GM15510 (cell line): ENCODE results near the gene MARCHF10.

Experiments used
- POLR2A ChIP-seq: IDR thresholded peaks from 3 replicates; pipeline ENCODE4 v1.6.1; 2011; ENCODE audit warnings: borderline replicate concordance; ENCODE audit not compliant: insufficient read length; ENCODE audit errors: extremely low read depth

The MARCHF10 gene

GRCh38 chr17:62693616-62694409 lies 114.3 kb downstream of the MARCHF10 start:
- TF ChIP-seq POLR2A, result no peak

DNA sequence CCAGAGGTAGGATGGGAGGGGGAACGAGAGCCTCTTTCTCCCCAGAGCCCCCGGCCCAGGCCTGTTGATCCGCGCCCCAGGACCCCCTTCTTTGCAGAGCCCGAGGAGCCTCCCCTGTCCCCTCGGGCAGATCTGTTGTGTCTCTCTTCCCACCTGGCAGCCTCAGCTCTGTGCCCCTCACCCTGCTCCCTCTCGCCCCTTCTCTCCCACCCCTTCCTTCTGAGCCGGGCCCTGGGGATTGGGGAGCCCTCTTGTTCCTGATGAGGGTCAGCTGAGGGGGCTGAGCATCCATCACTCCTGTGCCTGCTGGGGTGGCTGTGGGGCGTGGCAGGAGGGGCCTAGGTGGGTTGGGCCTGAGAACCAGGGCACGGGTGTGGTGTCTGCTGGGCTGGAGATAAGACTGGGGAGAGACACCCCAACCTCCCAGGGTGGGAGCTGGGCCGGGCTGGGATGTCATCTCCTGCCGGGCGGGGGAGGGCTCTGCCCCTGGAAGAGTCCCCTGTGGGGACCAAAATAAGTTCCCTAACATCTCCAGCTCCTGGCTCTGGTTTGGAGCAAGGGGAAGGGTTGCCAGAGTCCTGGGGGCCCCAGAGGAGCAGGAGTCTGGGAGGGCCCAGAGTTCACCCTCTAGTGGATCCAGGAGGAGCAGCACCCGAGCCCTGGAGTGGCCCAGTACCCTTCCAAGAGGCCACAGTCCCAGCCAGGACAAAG lies 115.2 kb downstream of the MARCHF10 start:
- no peak for TF ChIP-seq POLR2A

GRCh38 chr17:62692159-62692651 lies 115.9 kb downstream of the MARCHF10 start:
- no peak for TF ChIP-seq POLR2A

- no peak for TF ChIP-seq POLR2A
These were observed 117.8 kb downstream of the MARCHF10 start for GRCh38 chr17:62690168-62690897.

DNA sequence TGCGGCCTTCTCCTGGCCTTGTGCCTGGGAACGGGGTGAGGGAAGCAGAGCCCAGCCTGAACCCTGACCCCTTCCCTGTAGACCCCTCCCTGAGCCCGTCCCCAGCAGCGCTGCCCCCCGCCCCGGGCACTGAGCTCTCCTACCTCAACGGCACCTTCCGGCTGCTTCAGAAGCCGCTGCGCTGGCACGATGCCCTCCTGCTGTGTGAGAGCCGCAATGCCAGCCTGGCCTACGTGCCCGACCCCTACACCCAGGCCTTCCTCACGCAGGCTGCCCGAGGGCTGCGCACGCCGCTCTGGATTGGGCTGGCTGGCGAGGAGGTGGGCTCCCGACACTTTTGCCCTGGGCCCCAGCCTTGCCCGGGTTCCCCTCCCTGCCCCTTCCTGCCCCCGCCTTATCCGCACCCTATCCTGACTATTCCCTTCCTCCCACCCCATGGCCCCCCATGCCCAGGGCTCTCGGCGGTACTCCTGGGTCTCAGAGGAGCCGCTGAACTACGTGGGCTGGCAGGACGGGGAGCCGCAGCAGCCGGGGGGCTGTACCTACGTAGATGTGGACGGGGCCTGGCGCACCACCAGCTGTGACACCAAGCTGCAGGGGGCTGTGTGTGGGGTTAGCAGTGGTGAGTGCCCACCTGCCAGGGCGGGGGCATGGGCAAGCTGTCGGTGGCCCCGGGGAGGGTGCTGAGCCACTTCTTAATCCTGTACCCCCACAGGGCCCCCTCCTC lies 118.5 kb downstream of the MARCHF10 start:
- TF ChIP-seq POLR2A, result no peak

DNA sequence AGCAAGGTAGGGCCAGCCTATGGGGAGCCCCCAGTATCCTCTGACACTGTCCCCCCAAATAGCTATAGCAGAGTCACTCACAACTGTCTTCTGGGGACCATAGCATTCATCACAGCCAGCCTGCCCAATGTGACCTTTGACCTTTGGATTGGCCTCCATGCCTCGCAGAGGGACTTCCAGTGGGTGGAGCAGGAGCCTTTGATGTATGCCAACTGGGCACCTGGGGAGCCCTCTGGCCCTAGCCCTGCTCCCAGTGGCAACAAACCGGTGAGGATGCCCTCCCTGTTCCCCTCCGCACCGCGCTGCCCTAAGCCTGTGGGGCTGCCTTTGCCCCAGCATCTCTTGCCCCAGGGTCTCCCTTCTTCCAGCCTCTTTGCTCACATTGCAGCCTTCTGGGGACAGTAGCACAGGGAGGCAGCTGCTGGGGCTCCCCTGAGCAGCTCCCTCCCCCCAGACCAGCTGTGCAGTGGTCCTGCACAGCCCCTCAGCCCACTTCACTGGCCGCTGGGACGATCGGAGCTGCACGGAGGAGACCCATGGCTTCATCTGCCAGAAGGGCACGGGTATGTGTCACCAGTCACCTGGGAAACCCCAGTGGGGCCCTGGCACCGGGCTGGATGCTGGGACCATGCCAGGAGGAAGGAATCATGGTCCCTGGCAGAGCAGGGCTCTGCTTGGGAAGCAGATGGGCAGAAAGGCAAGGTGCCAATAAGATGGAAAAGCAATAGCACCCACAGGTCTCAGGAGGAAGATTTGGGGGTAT lies 119.5 kb downstream of the MARCHF10 start:
- TF ChIP-seq POLR2A, result no peak

GRCh38 chr17:62687997-62688396 lies 120.1 kb downstream of the MARCHF10 start:
- TF ChIP-seq POLR2A, result no peak

DNA sequence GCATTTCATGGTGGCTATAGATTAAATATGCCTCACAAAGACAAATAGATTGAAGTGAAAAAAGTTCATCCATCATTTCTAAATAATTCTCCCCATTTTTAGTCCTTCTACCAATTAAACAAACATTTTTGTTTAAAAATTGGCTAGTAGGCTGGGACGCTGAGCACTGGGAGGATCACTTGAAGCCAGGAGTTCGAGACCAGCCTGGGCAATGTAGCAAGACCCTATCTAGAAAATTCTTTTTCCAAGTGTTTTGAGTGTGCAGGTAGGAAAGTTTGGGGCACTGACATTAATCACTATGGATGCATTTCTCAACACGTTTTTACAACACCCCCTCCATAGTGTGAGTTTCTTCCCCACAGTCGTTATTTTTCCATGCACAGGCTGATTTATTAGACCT lies 123.9 kb downstream of the MARCHF10 start:
- no peak for TF ChIP-seq POLR2A

GRCh38 chr17:62681939-62682381 lies 126.2 kb downstream of the MARCHF10 start:
- TF ChIP-seq POLR2A, result no peak

DNA sequence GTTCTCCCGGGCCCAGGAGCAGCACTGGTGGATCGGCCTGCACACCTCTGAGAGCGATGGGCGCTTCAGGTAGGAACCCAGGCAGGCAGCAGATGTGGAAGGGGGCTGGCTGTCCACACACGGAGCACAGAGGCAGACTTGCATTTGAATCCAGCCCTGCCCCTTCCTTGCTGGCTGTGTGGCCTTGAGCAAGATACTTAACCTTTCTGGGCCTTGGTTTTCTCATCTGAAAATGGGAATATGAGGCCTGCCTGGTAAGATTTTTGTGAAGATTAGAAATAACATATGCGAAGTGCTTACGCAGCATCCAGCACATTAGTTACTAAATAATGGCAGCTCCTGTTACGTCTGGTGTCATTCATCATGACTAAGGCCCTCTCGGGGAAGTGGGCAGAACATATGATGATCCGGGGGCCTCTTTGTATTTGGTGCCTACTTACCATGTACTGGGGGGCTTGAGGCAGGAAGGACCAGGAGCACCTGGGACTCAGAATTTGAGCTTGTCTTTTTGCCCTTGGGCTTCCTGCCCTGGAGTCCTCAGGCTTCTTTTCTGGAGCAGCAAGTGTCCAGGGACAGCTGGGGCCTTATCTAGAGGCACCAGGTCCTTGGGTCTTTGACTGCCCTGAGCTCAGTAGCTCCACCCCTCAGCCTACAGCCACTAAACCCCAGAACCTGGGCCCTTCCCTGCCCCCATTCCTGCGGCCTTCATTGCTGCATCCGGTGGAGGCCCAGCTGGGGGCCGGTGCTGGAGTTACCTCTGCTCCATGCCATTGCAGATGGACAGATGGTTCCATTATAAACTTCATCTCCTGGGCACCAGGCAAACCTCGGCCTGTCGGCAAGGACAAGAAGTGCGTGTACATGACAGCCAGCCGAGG lies 126.8 kb downstream of the MARCHF10 start:
- no peak for TF ChIP-seq POLR2A

DNA sequence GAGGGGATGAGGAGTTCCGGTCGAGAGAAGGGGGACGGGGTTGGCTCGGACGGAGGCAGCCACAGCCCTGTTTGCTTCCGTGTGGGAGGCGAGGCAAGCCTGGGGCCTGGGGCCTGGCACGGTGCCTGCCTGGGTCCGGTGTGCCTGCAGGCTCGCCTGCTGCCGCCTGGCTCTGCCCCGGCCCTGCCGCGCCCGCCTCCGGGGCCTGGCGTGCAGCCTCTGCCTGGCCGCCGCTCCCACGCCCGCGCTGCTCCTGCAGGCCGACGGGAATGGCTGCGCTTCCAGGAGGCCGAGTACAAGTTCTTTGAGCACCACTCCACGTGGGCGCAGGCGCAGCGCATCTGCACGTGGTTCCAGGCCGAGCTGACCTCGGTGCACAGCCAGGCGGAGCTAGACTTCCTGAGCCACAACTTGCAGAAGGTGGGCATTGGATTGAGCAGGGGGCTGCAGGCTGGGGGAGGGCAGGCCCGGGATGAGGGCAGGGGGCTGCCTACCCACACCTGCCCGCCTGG lies 127.5 kb downstream of the MARCHF10 start:
- no peak for TF ChIP-seq POLR2A

- TF ChIP-seq POLR2A, result no peak
These were observed 128.2 kb downstream of the MARCHF10 start for GRCh38 chr17:62679866-62680377.
